H1 (cell line): ENCODE results near the gene MAIP1. TPM values are rescaled to one million over a fixed set of nuclear protein-coding genes. Genes with fewer than 3 reads are reported as not detected.
A peak's percentile ranks its signal among the peaks of the same experiment; 100 is the strongest.

Experiments
- CTCF ChIA-PET: fragments of 300-600 bp; sonication (Branson Sonifier 250); formaldehyde crosslinking; loops from one replicate; lab custom pipeline; 2021; ENCODE audit not compliant: partially characterized antibody; lab: Charles Lee
- POLR2A ChIA-PET: fragments of 300-600 bp; sonication (Branson Sonifier 250); formaldehyde crosslinking; loops from one replicate; lab custom pipeline; 2021; ENCODE audit warnings: inconsistent platforms; ENCODE audit not compliant: partially characterized antibody; lab: Charles Lee
- DNase-seq, 2 experiments: peaks; one replicate each; pipeline versions ENCODE4 v3.0.0 to v3.0.0-alpha.2; 2010 to 2022; ENCODE audit warnings: low spot score in 2 of 2, low read depth in 1 of 2, mixed read lengths in 1 of 2
- FAIRE-seq: peaks from 2 replicates; lab custom pipeline; 2011; peaks lifted over from hg19 to GRCh38; lab: Jason Lieb, UNC
- H2AFZ ChIP-seq: 2 replicates; pipeline ENCODE4 v1.8.1; 2012; ENCODE audit warnings: low read length, inconsistent platforms
- H2AK5ac ChIP-seq: 2 replicates; pipeline ENCODE4 v1.6.1; 2013; ENCODE audit warnings: low read depth, low read length
- H2BK120ac ChIP-seq: replicated peaks from 2 replicates; pipeline ENCODE3; 2013; ENCODE audit warnings: low read depth, low read length, inconsistent platforms
- H2BK12ac ChIP-seq: 2 replicates; pipeline ENCODE4 v1.6.1; 2013; ENCODE audit warnings: low read depth, low read length
- H2BK15ac ChIP-seq: 2 replicates; pipeline ENCODE4 v1.6.1; 2013; ENCODE audit warnings: low read length
- H2BK20ac ChIP-seq: 2 replicates; pipeline ENCODE4 v1.6.1; 2013; ENCODE audit warnings: low read length
- H2BK5ac ChIP-seq: 2 replicates; pipeline ENCODE4 v1.6.1; 2013; ENCODE audit warnings: low read depth, low read length
- H3K14ac ChIP-seq: 2 replicates; pipeline ENCODE4 v1.6.1; 2013; ENCODE audit warnings: inconsistent platforms; ENCODE audit not compliant: insufficient read length
- H3K18ac ChIP-seq: 2 replicates; pipeline ENCODE4 v1.6.1; 2013; ENCODE audit warnings: low read length; ENCODE audit errors: extremely low read depth
- H3K23ac ChIP-seq: 2 replicates; pipeline ENCODE4 v1.6.1; 2013; ENCODE audit warnings: inconsistent platforms; ENCODE audit not compliant: insufficient read length
- H3K23me2 ChIP-seq: 2 replicates; pipeline ENCODE4 v1.6.1; 2013; ENCODE audit warnings: low read depth, low read length
- H3K27ac ChIP-seq: 2 replicates; pipeline ENCODE4 v1.6.1; 2011; ENCODE audit warnings: low read depth, low read length, inconsistent platforms
- H3K27me3 ChIP-seq, 4 experiments: replicated peaks in 1 of 4; 1 replicate in 1 of 4; 2 replicates in 3 of 4; pipeline versions ENCODE4 v1.6.1 to v1.8.1; 2011 to 2013; ENCODE audit warnings: low read length in 3 of 4, mild to moderate bottlenecking in 3 of 4, inconsistent platforms in 2 of 4, mixed read lengths in 2 of 4, moderate library complexity in 1 of 4; ENCODE audit not compliant: control insufficient read depth in 3 of 4, insufficient read depth in 3 of 4; ENCODE audit errors: extremely low read depth in 1 of 4
- H3K36me3 ChIP-seq, 4 experiments: 2 replicates each; pipeline versions ENCODE4 v1.6.1 to v1.8.1; 2011 to 2013; ENCODE audit warnings: mild to moderate bottlenecking in 4 of 4, low read length in 3 of 4, moderate library complexity in 2 of 4, control low read depth in 1 of 4, inconsistent platforms in 1 of 4; ENCODE audit not compliant: insufficient read depth in 4 of 4, control insufficient read depth in 2 of 4
- H3K4ac ChIP-seq: replicated peaks from 2 replicates; pipeline ENCODE3; 2013; ENCODE audit warnings: low read length, low read depth, mixed read lengths, inconsistent platforms; ENCODE audit not compliant: insufficient read length
- H3K4me1 ChIP-seq, 4 experiments: replicated peaks in 1 of 4; 1 replicate in 1 of 4; 2 replicates in 3 of 4; pipeline versions ENCODE4 v1.6.1 to v1.8.1; 2011 to 2013; ENCODE audit warnings: low read length in 3 of 4, inconsistent platforms in 2 of 4, mixed read lengths in 1 of 4; ENCODE audit not compliant: insufficient read depth in 4 of 4, control insufficient read depth in 3 of 4
- H3K4me2 ChIP-seq, 2 experiments: 2 replicates each; pipeline versions ENCODE4 v1.6.1 to v1.8.1; 2011 to 2013; ENCODE audit warnings: low read depth in 2 of 2, low read length in 2 of 2, control low read depth in 1 of 2, inconsistent platforms in 1 of 2, mild to moderate bottlenecking in 1 of 2; ENCODE audit not compliant: insufficient read depth in 1 of 2
- H3K4me3 ChIP-seq, 4 experiments: fragments of 200-600, 300-600 bp in 1 of 4; sonication (generic), shearing (Covaris generic), sonication (Bioruptor Twin) in 1 of 4; 2 replicates each; pipeline versions ENCODE4 v1.5.1 to v1.8.1; 2011 to 2016; ENCODE audit warnings: low read length in 4 of 4, low read depth in 3 of 4, control low read depth in 2 of 4, inconsistent platforms in 2 of 4, mild to moderate bottlenecking in 2 of 4, mixed read lengths in 1 of 4, moderate library complexity in 1 of 4; ENCODE audit not compliant: insufficient read depth in 2 of 4; ENCODE audit errors: extremely low read depth in 1 of 4
- H3K56ac ChIP-seq: replicated peaks from 2 replicates; pipeline ENCODE3; 2013; ENCODE audit warnings: low read depth, mild to moderate bottlenecking, mixed read lengths, low read length, inconsistent platforms; ENCODE audit not compliant: insufficient read length
- H3K79me1 ChIP-seq: 2 replicates; pipeline ENCODE4 v1.6.1; 2013; ENCODE audit warnings: low read depth, low read length, control low read depth
- H3K79me2 ChIP-seq, 2 experiments: 2 replicates each; pipeline versions ENCODE4 v1.6.1 to v1.8.1; 2012 to 2013; ENCODE audit warnings: low read length in 2 of 2, mild to moderate bottlenecking in 2 of 2, inconsistent platforms in 1 of 2; ENCODE audit not compliant: insufficient read depth in 2 of 2, control insufficient read depth in 1 of 2
- H3K9ac ChIP-seq, 4 experiments: replicated peaks in 1 of 4; 1 replicate in 1 of 4; 2 replicates in 3 of 4; pipeline versions ENCODE4 v1.6.1 to v1.8.1; 2011 to 2013; ENCODE audit warnings: low read depth in 3 of 4, low read length in 3 of 4, control low read depth in 2 of 4, mild to moderate bottlenecking in 2 of 4, moderate library complexity in 2 of 4, inconsistent platforms in 1 of 4; ENCODE audit errors: extremely low read depth in 1 of 4
- H3K9me3 ChIP-seq, 2 experiments: 2 replicates each; pipeline versions ENCODE4 v1.6.1 to v1.8.1; 2012 to 2013; ENCODE audit warnings: mild to moderate bottlenecking in 2 of 2, moderate library complexity in 2 of 2, control low read depth in 1 of 2, inconsistent platforms in 1 of 2, low read depth in 1 of 2, low read length in 1 of 2, mixed read lengths in 1 of 2; ENCODE audit not compliant: insufficient read depth in 2 of 2
- H4K20me1 ChIP-seq, 2 experiments: replicated peaks in 1 of 2; 2 replicates each; pipeline versions ENCODE3 to v1.8.1; 2011 to 2013; ENCODE audit warnings: inconsistent platforms in 2 of 2, low read length in 2 of 2, mild to moderate bottlenecking in 1 of 2; ENCODE audit not compliant: insufficient read depth in 2 of 2, control insufficient read depth in 1 of 2
- H4K5ac ChIP-seq: 2 replicates; pipeline ENCODE4 v1.6.1; 2013; ENCODE audit warnings: low read length, low read depth, mixed read lengths, inconsistent platforms; ENCODE audit not compliant: insufficient read length
- H4K8ac ChIP-seq: 2 replicates; pipeline ENCODE4 v1.8.0; 2013; ENCODE audit warnings: mild to moderate bottlenecking, moderate library complexity, low read length, inconsistent platforms; ENCODE audit not compliant: insufficient read depth; ENCODE audit errors: extremely low read depth
- H4K91ac ChIP-seq: replicated peaks from 2 replicates; pipeline ENCODE3; 2013; ENCODE audit warnings: low read length, mixed read lengths, inconsistent platforms; ENCODE audit not compliant: insufficient read length
- CTCF ChIP-seq, 3 experiments: IDR thresholded peaks; 1 replicate in 2 of 3; 2 replicates in 1 of 3; pipeline versions ENCODE4 v1.5.1 to v1.6.1; 2011; ENCODE audit warnings: low read length in 3 of 3, mild to moderate bottlenecking in 3 of 3, inconsistent platforms in 2 of 3, low read depth in 1 of 3, moderate library complexity in 1 of 3; ENCODE audit not compliant: insufficient read depth in 1 of 3; ENCODE audit errors: control extremely low read depth in 1 of 3
- HDAC6 ChIP-seq: IDR thresholded peaks from one replicate; pipeline ENCODE4 v1.7.1; 2012; ENCODE audit warnings: low read depth, mild to moderate bottlenecking, inconsistent platforms, low read length, moderate library complexity
- JUND ChIP-seq: IDR thresholded peaks from 2 replicates; pipeline ENCODE4 v1.6.1; 2011; ENCODE audit warnings: mild to moderate bottlenecking, improper control_type of control experiment, low read length
- POLR2AphosphoS5 ChIP-seq: IDR thresholded peaks from 2 replicates; pipeline ENCODE4 v1.6.1; 2011; ENCODE audit warnings: low read depth, low read length
- POU5F1 ChIP-seq: IDR thresholded peaks from 2 replicates; pipeline ENCODE4 v1.6.1; 2011; ENCODE audit warnings: low read depth, mild to moderate bottlenecking, low read length, moderate library complexity
- RBBP5 ChIP-seq: IDR thresholded peaks from 2 replicates; pipeline ENCODE4 v1.7.1; 2012; ENCODE audit warnings: low read depth, mild to moderate bottlenecking, inconsistent platforms, low read length, moderate library complexity, borderline replicate concordance
- RFX5 ChIP-seq: IDR thresholded peaks from 2 replicates; pipeline ENCODE4 v1.6.1; 2011; ENCODE audit warnings: low read depth, low read length, improper control_type of control experiment, borderline replicate concordance
- TAF1 ChIP-seq: IDR thresholded peaks from 2 replicates; pipeline ENCODE4 v1.6.1; 2011; ENCODE audit warnings: mild to moderate bottlenecking, low read depth, low read length
- TCF12 ChIP-seq: IDR thresholded peaks from 2 replicates; pipeline ENCODE4 v1.6.1; 2011; ENCODE audit warnings: low read depth, mild to moderate bottlenecking, low read length
- WGBS, 2 experiments: shearing (Covaris generic) in 1 of 2; methylation state at CpG; one replicate each; pipeline versions ENCODE4 v1.1.6 to v1.1.7; 2013 to 2015; ENCODE audit warnings: low lambda C conversion rate in 2 of 2, mixed read lengths in 2 of 2, inconsistent platforms in 1 of 2, low coverage in 1 of 2, missing lambda C conversion rate in 1 of 2; ENCODE audit not compliant: insufficient replicate concordance in 2 of 2, insufficient coverage in 1 of 2, insufficient read length in 1 of 2; ENCODE audit errors: extremely low coverage in 1 of 2, missing lambda C conversion rate in 1 of 2; 5-methylcytosine and 5-hydroxymethylcytosine counted together
- polyA plus RNA-seq, 7 experiments: library from polyadenylated mRNA; depleted of rRNA in 3 of 7; stranded (reverse) in 5 of 7; unstranded in 2 of 7; fragments of >200 nt in 5 of 7; fragments of 200-250 nt in 2 of 7; gene quantifications; 1 replicate in 5 of 7; 2 replicates in 1 of 7; 4 replicates in 1 of 7; pipeline versions ENCODE4 v1.2.1 to v1.2.3, GENCODE V29; 2011 to 2013; ENCODE audit warnings: missing spikeins in 2 of 7, mixed read lengths in 2 of 7
- total RNA-seq: library from RNA; stranded (reverse); fragmentation: NEBNext Ultra II Directional; extraction: Animal tissue kit (Norgen Biotek cat#: 25700); gene quantifications from 2 replicates; pipeline ENCODE4 v1.2.1, GENCODE V29; 2021
- TF ChIP-seq, protein P1 (sequence below): IDR thresholded peaks from 2 replicates; pipeline ENCODE4 v1.6.1; 2011; ENCODE audit warnings: low read length, improper control_type of control experiment

MAIP1 gene
- total and polyA plus RNA-seq, 2 of the 8 experiments (the other 6 are each of a cell fraction or from before 2014, with no cell fraction given), result 23.2 to 28.5 TPM

DNA sequence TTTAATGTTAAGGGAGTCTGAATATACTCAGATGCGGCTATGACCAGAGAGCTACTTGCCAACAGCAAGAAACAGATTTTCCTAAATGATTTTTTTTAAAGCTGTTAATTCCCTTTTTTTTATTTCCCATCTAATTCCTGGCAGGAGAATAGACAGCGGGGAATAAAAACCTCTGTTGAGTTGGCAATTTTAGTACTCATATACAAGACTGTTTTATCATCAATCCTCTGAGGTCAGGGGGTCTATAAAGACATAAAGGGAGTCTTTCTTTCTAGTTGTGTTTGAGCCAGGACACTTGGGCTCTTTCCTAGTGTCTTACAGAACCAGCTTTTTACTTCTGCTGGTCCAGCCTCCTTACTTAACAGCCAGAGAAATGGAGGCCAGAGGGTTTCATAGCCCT lies 29.4 kb downstream of the MAIP1 start:
- Histone ChIP-seq H3K23me2 (no peaks in the 10 kb centered on the region), H4K5ac (no peak overlapping the region), H2AK5ac (no peak overlapping the region; the same call in 1 of the 2 replicates), H2BK12ac (no peak overlapping the region), H3K27me3 (no peaks in the 10 kb centered on the region), H3K56ac (no peak overlapping the region), H3K79me2 (no peaks in the 10 kb centered on the region), H3K23ac (no peak overlapping the region), H4K20me1 (no peaks in the 10 kb centered on the region), H3K36me3 (no peaks in the 10 kb centered on the region), H3K4ac (no peak overlapping the region), H3K9me3 (no peaks in the 10 kb centered on the region), H3K9ac (no peak overlapping the region), H2BK5ac (peak overlapping the region; percentile 22; the same call in 1 of the 2 replicates), H2BK20ac (no peak overlapping the region; the same call in 1 of the 2 replicates), H3K4me3 (no peak overlapping the region), H3K4me1 (peaks cover 1 to 18% (median 11%) of the 10 kb centered on the region in 4 experiments; a peak in 6 of 7 replicates), H3K4me2 (no peak overlapping the region), H4K8ac (no peak overlapping the region), H3K14ac (no peak overlapping the region), H3K79me1 (no peaks in the 10 kb centered on the region), H3K27ac (no peak overlapping the region), H4K91ac (no peak overlapping the region), H3K18ac (no peak overlapping the region), H2BK15ac (no peak overlapping the region), H2AFZ (no peak overlapping the region), H2BK120ac (no peak overlapping the region)
- ChIA-PET POLR2A (interaction anchor here (0.9 to 1.2 kb wide), 4 partner anchors 14 to 496 kb away, joined by 3 to 4 read pairs (median 3); no protein-coding TSS in a partner anchor), CTCF (interaction anchor here (0.6 to 3.7 kb wide), 34 partner anchors 10 to 765 kb away, joined by 3 to 20 read pairs (median 5); partner anchors contain the start of gene KCTD18)
- DNase-seq, result no peak
- no peak for FAIRE-seq
- 92% methylated on average over 2 of the region's 2 CpGs; no CpG with 5 or more reads in 1 of the 2 experiments for WGBS, 2 experiments
- no peak for TF ChIP-seq POLR2AphosphoS5
- TF ChIP-seq, protein P1, sequence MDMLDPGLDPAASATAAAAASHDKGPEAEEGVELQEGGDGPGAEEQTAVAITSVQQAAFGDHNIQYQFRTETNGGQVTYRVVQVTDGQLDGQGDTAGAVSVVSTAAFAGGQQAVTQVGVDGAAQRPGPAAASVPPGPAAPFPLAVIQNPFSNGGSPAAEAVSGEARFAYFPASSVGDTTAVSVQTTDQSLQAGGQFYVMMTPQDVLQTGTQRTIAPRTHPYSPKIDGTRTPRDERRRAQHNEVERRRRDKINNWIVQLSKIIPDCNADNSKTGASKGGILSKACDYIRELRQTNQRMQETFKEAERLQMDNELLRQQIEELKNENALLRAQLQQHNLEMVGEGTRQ, result no peak
- no peak for TF ChIP-seq POU5F1
- TF ChIP-seq JUND, result no peak
- no peak for TF ChIP-seq CTCF (IDR thresholded peaks at IDR 0.05; ENCODE audit: control extremely low read depth in 1 of 3, insufficient read depth in 1 of 3, low read depth in 1 of 3, low read length in 3 of 3)
- no peak for TF ChIP-seq TAF1
- no peak for TF ChIP-seq HDAC6
- TF ChIP-seq RFX5, result no peak
- no peak for TF ChIP-seq TCF12
- no peak for TF ChIP-seq RBBP5
